ENCODE measurements around the gene ASPM. TPM values are rescaled to one million over a fixed set of nuclear protein-coding genes. Genes with fewer than 3 reads are reported as not detected.

ASPM gene
- polyA plus RNA-seq: 1 to 10 TPM; 3.8 to 4.2 TPM

DNA sequence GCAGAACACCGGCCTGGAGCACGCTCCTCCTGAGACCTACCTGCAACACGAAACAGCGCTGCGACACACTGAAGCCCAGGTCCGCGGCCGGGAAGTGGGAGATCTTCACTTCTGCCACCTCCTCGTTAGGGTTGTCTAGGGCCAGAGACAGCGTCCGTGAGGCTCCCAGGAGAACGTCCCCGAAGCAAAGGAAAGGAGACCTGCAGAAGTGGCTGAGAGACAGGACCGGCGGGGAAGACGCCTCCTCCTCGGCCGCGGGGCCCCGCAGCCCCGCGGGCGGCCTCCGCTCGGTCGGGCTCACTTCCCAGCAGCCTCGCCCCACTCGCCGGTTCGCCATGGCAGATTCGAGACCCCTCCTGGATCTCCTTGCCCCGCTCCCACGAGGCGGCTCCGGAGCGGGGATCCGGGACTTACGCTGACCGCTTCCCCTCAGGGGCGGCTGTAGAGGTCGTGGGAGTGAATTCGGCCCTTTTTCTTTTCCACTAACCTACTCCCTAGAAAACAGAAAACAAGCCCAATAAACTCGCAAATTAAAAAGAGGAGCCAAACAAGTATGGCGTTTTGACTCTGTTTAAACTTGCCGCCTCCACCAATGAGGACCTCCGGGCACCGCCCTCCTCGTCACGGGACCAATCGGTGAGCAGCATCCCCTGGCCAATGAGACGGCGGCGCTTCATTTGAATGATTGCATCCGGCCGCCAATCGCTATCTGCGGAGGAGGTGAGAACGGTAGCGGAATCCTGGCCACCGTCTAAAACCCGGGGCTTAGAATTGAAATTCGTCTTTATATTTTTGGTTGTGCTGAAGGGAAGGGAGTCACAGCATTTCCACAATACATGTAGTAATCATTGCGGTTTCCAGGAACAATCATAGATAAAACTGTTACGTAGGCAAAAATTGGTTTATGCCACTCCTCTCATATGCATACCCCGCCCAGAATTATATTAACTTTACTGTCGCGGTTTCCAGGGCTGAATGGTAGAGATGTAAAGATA is at the start of gene ASPM:
Gene ASPM, minus strand, starts transcription at position 569 of the 995 bp plus-strand sequence. Its CDS starts 232 bp downstream, at position 337.
- Histone ChIP-seq H3K4me1 (ENCODE audit: control insufficient read depth in 2 of 2, insufficient read depth in 2 of 2, low read length in 1 of 2) (no peaks in the 10 kb centered on the region), H3K4me3 (ENCODE audit: low read depth in 1 of 2, low read length in 2 of 2) (peak within 1 kb of the TSS; percentile 74 to 92), H3K9me3 (ENCODE audit: control insufficient read depth in 2 of 2, insufficient read depth in 1 of 2, low read depth in 1 of 2, low read length in 1 of 2) (no peaks in the 10 kb centered on the region), H3K36me3 (ENCODE audit: control insufficient read depth in 2 of 2, insufficient read depth in 2 of 2, low read length in 1 of 2) (no peaks in the 10 kb centered on the region), H3K27me3 (ENCODE audit: control insufficient read depth in 1 of 2, insufficient read depth in 2 of 2, low read length in 2 of 2) (no peaks in the 10 kb centered on the region), H3K27ac (ENCODE audit: low read depth in 2 of 2, low read length in 1 of 2) (peak within 1 kb of the TSS in 1 of 2 donors; percentile 43)
- 1% methylated on average over 50 to 67 of the region's 67 CpGs for WGBS, 2 donors

- Histone ChIP-seq H3K4me3 (ENCODE audit: low read depth in 1 of 2, low read length in 2 of 2) (no peak overlapping the region), H3K36me3 (ENCODE audit: control insufficient read depth in 2 of 2, insufficient read depth in 2 of 2, low read length in 1 of 2) (no peaks in the 10 kb centered on the region), H3K27ac (ENCODE audit: low read depth in 2 of 2, low read length in 1 of 2) (no peak overlapping the region), H3K9me3 (ENCODE audit: control insufficient read depth in 2 of 2, insufficient read depth in 1 of 2, low read depth in 1 of 2, low read length in 1 of 2) (no peaks in the 10 kb centered on the region), H3K27me3 (ENCODE audit: control insufficient read depth in 1 of 2, insufficient read depth in 2 of 2, low read length in 2 of 2) (no peaks in the 10 kb centered on the region), H3K4me1 (ENCODE audit: control insufficient read depth in 2 of 2, insufficient read depth in 2 of 2, low read length in 1 of 2) (no peaks in the 10 kb centered on the region)
Measured at GRCh38 chr1:197195100-197195499, 48.6 kb upstream of the ASPM start.

GRCh38 chr1:197184190-197184589 is 37.7 kb upstream of the ASPM start:
- no peaks in the 10 kb centered on the region for H3K9me3 ChIP-seq (ENCODE audit: control insufficient read depth in 2 of 2, insufficient read depth in 1 of 2, low read depth in 1 of 2, low read length in 1 of 2)
- no peak overlapping the region for H3K4me3 ChIP-seq (ENCODE audit: low read depth in 1 of 2, low read length in 2 of 2)
- no peak overlapping the region for H3K27ac ChIP-seq (ENCODE audit: low read depth in 2 of 2, low read length in 1 of 2)
- no peaks in the 10 kb centered on the region for H3K27me3 ChIP-seq (ENCODE audit: control insufficient read depth in 1 of 2, insufficient read depth in 2 of 2, low read length in 2 of 2)
- no peaks in the 10 kb centered on the region for H3K4me1 ChIP-seq (ENCODE audit: control insufficient read depth in 2 of 2, insufficient read depth in 2 of 2, low read length in 1 of 2)
- WGBS, 2 donors: 95% methylated on average over 1 of the region's 1 CpG
- H3K36me3 ChIP-seq (ENCODE audit: control insufficient read depth in 2 of 2, insufficient read depth in 2 of 2, low read length in 1 of 2): peaks cover 5% of the 10 kb centered on the region in 2 donors

- WGBS, 2 donors: 84 to 90% methylated on average over 5 of the region's 5 CpGs
- H3K9me3 ChIP-seq (ENCODE audit: control insufficient read depth in 2 of 2, insufficient read depth in 1 of 2, low read depth in 1 of 2, low read length in 1 of 2): no peaks in the 10 kb centered on the region
- peaks cover 5% of the 10 kb centered on the region in 2 donors for H3K36me3 ChIP-seq (ENCODE audit: control insufficient read depth in 2 of 2, insufficient read depth in 2 of 2, low read length in 1 of 2)
- H3K27ac ChIP-seq (ENCODE audit: low read depth in 2 of 2, low read length in 1 of 2): no peak overlapping the region
- no peak overlapping the region for H3K4me3 ChIP-seq (ENCODE audit: low read depth in 1 of 2, low read length in 2 of 2)
- H3K27me3 ChIP-seq (ENCODE audit: control insufficient read depth in 1 of 2, insufficient read depth in 2 of 2, low read length in 2 of 2): no peaks in the 10 kb centered on the region
- H3K4me1 ChIP-seq (ENCODE audit: control insufficient read depth in 2 of 2, insufficient read depth in 2 of 2, low read length in 1 of 2): no peaks in the 10 kb centered on the region
Measured at GRCh38 chr1:197183195-197183748, 36.8 kb upstream of the ASPM start.

DNA sequence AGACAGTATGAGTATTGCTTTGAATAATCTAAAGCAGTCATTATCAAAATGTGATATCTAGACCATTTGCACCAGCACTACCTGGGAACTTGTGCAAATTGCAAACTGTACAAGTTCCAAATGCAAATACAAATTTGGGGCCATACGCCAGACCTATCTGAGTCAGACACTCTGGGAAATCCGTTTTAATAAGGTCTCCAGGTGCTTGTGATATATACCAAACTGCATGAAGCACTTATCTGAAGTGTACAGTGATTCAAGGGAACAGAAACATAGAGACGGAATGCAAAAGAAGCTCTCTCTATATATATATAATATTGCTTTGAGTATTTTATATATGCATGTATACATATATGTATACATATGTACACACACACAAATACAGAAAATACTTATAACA is 36.2 kb upstream of the ASPM start:
- Histone ChIP-seq H3K4me1 (ENCODE audit: control insufficient read depth in 2 of 2, insufficient read depth in 2 of 2, low read length in 1 of 2) (no peaks in the 10 kb centered on the region), H3K36me3 (ENCODE audit: control insufficient read depth in 2 of 2, insufficient read depth in 2 of 2, low read length in 1 of 2) (peaks cover under 1 to 2% of the 10 kb centered on the region in 2 donors), H3K9me3 (ENCODE audit: control insufficient read depth in 2 of 2, insufficient read depth in 1 of 2, low read depth in 1 of 2, low read length in 1 of 2) (no peaks in the 10 kb centered on the region), H3K27me3 (ENCODE audit: control insufficient read depth in 1 of 2, insufficient read depth in 2 of 2, low read length in 2 of 2) (no peaks in the 10 kb centered on the region), H3K4me3 (ENCODE audit: low read depth in 1 of 2, low read length in 2 of 2) (no peak overlapping the region), H3K27ac (ENCODE audit: low read depth in 2 of 2, low read length in 1 of 2) (no peak overlapping the region)
- 70 to 82% methylated on average over 3 of the region's 3 CpGs for WGBS, 2 donors

- Histone ChIP-seq H3K4me1 (ENCODE audit: control insufficient read depth in 2 of 2, insufficient read depth in 2 of 2, low read length in 1 of 2) (no peaks in the 10 kb centered on the region), H3K36me3 (ENCODE audit: control insufficient read depth in 2 of 2, insufficient read depth in 2 of 2, low read length in 1 of 2) (peaks cover 0 to 2% of the 10 kb centered on the region in 2 donors), H3K4me3 (ENCODE audit: low read depth in 1 of 2, low read length in 2 of 2) (no peak overlapping the region), H3K9me3 (ENCODE audit: control insufficient read depth in 2 of 2, insufficient read depth in 1 of 2, low read depth in 1 of 2, low read length in 1 of 2) (no peaks in the 10 kb centered on the region), H3K27me3 (ENCODE audit: control insufficient read depth in 1 of 2, insufficient read depth in 2 of 2, low read length in 2 of 2) (no peaks in the 10 kb centered on the region), H3K27ac (ENCODE audit: low read depth in 2 of 2, low read length in 1 of 2) (no peak overlapping the region)
- WGBS, 2 donors: 56 to 66% methylated on average over 3 of the region's 3 CpGs
Measured at GRCh38 chr1:197181982-197182381, 35.5 kb upstream of the ASPM start.

- H3K36me3 ChIP-seq (ENCODE audit: control insufficient read depth in 2 of 2, insufficient read depth in 2 of 2, low read length in 1 of 2): peaks cover 0 to 2% of the 10 kb centered on the region in 2 donors
- no peaks in the 10 kb centered on the region for H3K9me3 ChIP-seq (ENCODE audit: control insufficient read depth in 2 of 2, insufficient read depth in 1 of 2, low read depth in 1 of 2, low read length in 1 of 2)
- H3K27me3 ChIP-seq (ENCODE audit: control insufficient read depth in 1 of 2, insufficient read depth in 2 of 2, low read length in 2 of 2): no peaks in the 10 kb centered on the region
- WGBS, 2 donors: 68 to 81% methylated on average over 3 of the region's 3 CpGs
- H3K4me3 ChIP-seq (ENCODE audit: low read depth in 1 of 2, low read length in 2 of 2): no peak overlapping the region
- H3K4me1 ChIP-seq (ENCODE audit: control insufficient read depth in 2 of 2, insufficient read depth in 2 of 2, low read length in 1 of 2): no peaks in the 10 kb centered on the region
- H3K27ac ChIP-seq (ENCODE audit: low read depth in 2 of 2, low read length in 1 of 2): no peak overlapping the region
Measured at GRCh38 chr1:197180252-197180878, 33.9 kb upstream of the ASPM start.

GRCh38 chr1:197178998-197179397 is 32.5 kb upstream of the ASPM start:
- Histone ChIP-seq H3K4me1 (ENCODE audit: control insufficient read depth in 2 of 2, insufficient read depth in 2 of 2, low read length in 1 of 2) (no peaks in the 10 kb centered on the region), H3K36me3 (ENCODE audit: control insufficient read depth in 2 of 2, insufficient read depth in 2 of 2, low read length in 1 of 2) (peaks cover 0 to 2% of the 10 kb centered on the region in 2 donors), H3K27ac (ENCODE audit: low read depth in 2 of 2, low read length in 1 of 2) (no peak overlapping the region), H3K4me3 (ENCODE audit: low read depth in 1 of 2, low read length in 2 of 2) (no peak overlapping the region), H3K9me3 (ENCODE audit: control insufficient read depth in 2 of 2, insufficient read depth in 1 of 2, low read depth in 1 of 2, low read length in 1 of 2) (no peaks in the 10 kb centered on the region), H3K27me3 (ENCODE audit: control insufficient read depth in 1 of 2, insufficient read depth in 2 of 2, low read length in 2 of 2) (no peaks in the 10 kb centered on the region)
- WGBS, 2 donors: 70 to 84% methylated on average over 1 of the region's 1 CpG

- H3K27ac ChIP-seq (ENCODE audit: low read depth in 2 of 2, low read length in 1 of 2): no peak overlapping the region
- no peak overlapping the region for H3K4me3 ChIP-seq (ENCODE audit: low read depth in 1 of 2, low read length in 2 of 2)
- H3K9me3 ChIP-seq (ENCODE audit: control insufficient read depth in 2 of 2, insufficient read depth in 1 of 2, low read depth in 1 of 2, low read length in 1 of 2): no peaks in the 10 kb centered on the region
- no peaks in the 10 kb centered on the region for H3K27me3 ChIP-seq (ENCODE audit: control insufficient read depth in 1 of 2, insufficient read depth in 2 of 2, low read length in 2 of 2)
- WGBS, 2 donors: 83 to 89% methylated on average over 2 of the region's 2 CpGs
- no peaks in the 10 kb centered on the region for H3K4me1 ChIP-seq (ENCODE audit: control insufficient read depth in 2 of 2, insufficient read depth in 2 of 2, low read length in 1 of 2)
- H3K36me3 ChIP-seq (ENCODE audit: control insufficient read depth in 2 of 2, insufficient read depth in 2 of 2, low read length in 1 of 2): no peaks in the 10 kb centered on the region
Measured at GRCh38 chr1:197174818-197175217, 28.3 kb upstream of the ASPM start.

Measured in esophagus (tissue), 2 donors.